Smooth muscle cell (in vitro differentiated cells): ENCODE measurements around the gene CUZD1. TPM values are rescaled to one million over a fixed set of nuclear protein-coding genes. Genes with fewer than 3 reads are reported as not detected.

ENCODE experiments used
- DNase-seq: peaks from one replicate; lab custom pipeline; 2025; ENCODE audit not compliant: unreplicated experiment; lab: John Stamatoyannopoulos, UW
- H2AFZ ChIP-seq: fragments of 200-600 bp; sonication (generic); 2 replicates; pipeline ENCODE4 v1.6.0; 2016; ENCODE audit warnings: antibody characterized with exemption, low read depth, mild to moderate bottlenecking
- H3F3A ChIP-seq: fragments of 200-600 bp; sonication (generic); 2 replicates; pipeline ENCODE4 v1.6.0; 2017; ENCODE audit warnings: antibody characterized with exemption, low read depth
- H3K27ac ChIP-seq: fragments of 200-600 bp; sonication (generic); 2 replicates; pipeline ENCODE4 v1.5.1; 2016; ENCODE audit warnings: low read depth, mild to moderate bottlenecking
- H3K27me3 ChIP-seq: fragments of 200-600 bp; sonication (generic); 2 replicates; pipeline ENCODE4 v1.6.1; 2016; ENCODE audit warnings: low read depth, mild to moderate bottlenecking
- H3K36me3 ChIP-seq: fragments of 200-600 bp; sonication (generic); 2 replicates; pipeline ENCODE4 v1.5.1; 2016; ENCODE audit warnings: low read depth
- H3K4me1 ChIP-seq: fragments of 200-600 bp; sonication (generic); 2 replicates; pipeline ENCODE4 v1.5.1; 2016; ENCODE audit warnings: low read depth
- H3K4me2 ChIP-seq: fragments of 200-600 bp; sonication (generic); 2 replicates; pipeline ENCODE4 v1.6.0; 2016; ENCODE audit warnings: mild to moderate bottlenecking
- H3K4me3 ChIP-seq: fragments of 200-600 bp; sonication (generic); 2 replicates; pipeline ENCODE4 v1.5.1; 2016; ENCODE audit warnings: mild to moderate bottlenecking
- H3K79me2 ChIP-seq: fragments of 200-600 bp; sonication (generic); 2 replicates; pipeline ENCODE4 v1.6.0; 2016; ENCODE audit warnings: low read depth, mild to moderate bottlenecking
- H3K9ac ChIP-seq: fragments of 200-600 bp; sonication (generic); 2 replicates; pipeline ENCODE4 v1.6.0; 2016; ENCODE audit warnings: low read depth
- H3K9me3 ChIP-seq: fragments of 200-600 bp; sonication (generic); replicated peaks from 2 replicates; pipeline ENCODE4 v1.5.1; 2016; ENCODE audit warnings: low read depth
- H4K20me1 ChIP-seq: fragments of 200-600 bp; sonication (generic); 2 replicates; pipeline ENCODE4 v1.6.0; 2016; ENCODE audit warnings: low read depth
- CTCF ChIP-seq: fragments of 200-600 bp; sonication (generic); IDR thresholded peaks from 2 replicates; pipeline ENCODE4 v1.5.1; 2017; ENCODE audit warnings: borderline replicate concordance, mild to moderate bottlenecking, antibody characterized with exemption; ENCODE audit not compliant: insufficient read depth, poor library complexity, severe bottlenecking
- WGBS: methylation state at CpG from one replicate; pipeline ENCODE4 v1.1.7; 2016; ENCODE audit warnings: low lambda C conversion rate; 5-methylcytosine and 5-hydroxymethylcytosine counted together
- polyA plus RNA-seq: library from polyadenylated mRNA; unstranded; fragments of >200 nt; fragmentation: Nextera tagmentation; extraction: Ambion mirVana; gene quantifications from 2 replicates; pipeline ENCODE4 v1.2.1, GENCODE V29; 2016
- total RNA-seq: library from RNA; depleted of rRNA; stranded (reverse); fragments of >200 nt; gene quantifications from 2 replicates; pipeline ENCODE4 v1.2.3, GENCODE V29; 2014

The CUZD1 gene
- total RNA-seq (0.18 and 0.72 TPM in 2 replicates), polyA plus RNA-seq (0.34 TPM in 1 of 2 replicates, not detected in the other)

- H3K4me2 ChIP-seq: no peak within 1 kb of the TSS
- H3K79me2 ChIP-seq: no peaks in the 10 kb centered on the region
- H3K4me1 ChIP-seq: no peaks in the 10 kb centered on the region
- no peaks in the 10 kb centered on the region for H4K20me1 ChIP-seq
- no peaks in the 10 kb centered on the region for H3K9me3 ChIP-seq
- WGBS: 58% methylated on average over 5 of the region's 5 CpGs
- no peaks in the 10 kb centered on the region for H3K27me3 ChIP-seq
- no peaks in the 10 kb centered on the region for H3K36me3 ChIP-seq
- H3K27ac ChIP-seq: no peak within 1 kb of the TSS
- H2AFZ ChIP-seq: no peak within 1 kb of the TSS
- no peak for TF ChIP-seq CTCF
- no peak within 1 kb of the TSS for H3K4me3 ChIP-seq
- H3F3A ChIP-seq: no peaks in the 10 kb centered on the region
- no peak within 1 kb of the TSS for H3K9ac ChIP-seq
- no peak for DNase-seq
Observed at GRCh38 chr10:122845783-122846332, at the start of gene CUZD1. CUZD1 (minus strand) TSS chr10:122845857; CDS start chr10:122845843, 14 bp downstream.

- TF ChIP-seq CTCF: no peak
- H3K27ac ChIP-seq: no peak overlapping the region
- no peak overlapping the region for H3K9ac ChIP-seq
- no peaks in the 10 kb centered on the region for H3F3A ChIP-seq
- no peaks in the 10 kb centered on the region for H3K4me1 ChIP-seq
- no peaks in the 10 kb centered on the region for H4K20me1 ChIP-seq
- no peak overlapping the region for H3K4me3 ChIP-seq
- H2AFZ ChIP-seq: no peak overlapping the region
- H3K4me2 ChIP-seq: no peak overlapping the region
- DNase-seq: no peak
- no peaks in the 10 kb centered on the region for H3K9me3 ChIP-seq
- H3K27me3 ChIP-seq: no peaks in the 10 kb centered on the region
- no peaks in the 10 kb centered on the region for H3K36me3 ChIP-seq
- WGBS: 89% methylated on average over 5 of the region's 5 CpGs
- H3K79me2 ChIP-seq: no peaks in the 10 kb centered on the region
Observed at GRCh38 chr10:122894261-122894944, 48.7 kb upstream of the CUZD1 start.

- H3K27ac ChIP-seq: no peak overlapping the region
- TF ChIP-seq CTCF: no peak
- no peak overlapping the region for H3K4me3 ChIP-seq
- DNase-seq: no peak
- no peak overlapping the region for H3K4me2 ChIP-seq
- H3K27me3 ChIP-seq: peaks cover 17% of the 10 kb centered on the region
- H3K9ac ChIP-seq: no peak overlapping the region
- H3F3A ChIP-seq: no peaks in the 10 kb centered on the region
- no peak overlapping the region for H2AFZ ChIP-seq
- no peaks in the 10 kb centered on the region for H3K4me1 ChIP-seq
- WGBS: 79% methylated on average over 1 of the region's 1 CpG
- no peaks in the 10 kb centered on the region for H4K20me1 ChIP-seq
- no peaks in the 10 kb centered on the region for H3K79me2 ChIP-seq
- no peaks in the 10 kb centered on the region for H3K36me3 ChIP-seq
- H3K9me3 ChIP-seq: no peaks in the 10 kb centered on the region
Observed at GRCh38 chr10:122884166-122884565, 38.5 kb upstream of the CUZD1 start.

- DNase-seq: no peak
- no peak overlapping the region for H2AFZ ChIP-seq
- no peaks in the 10 kb centered on the region for H3F3A ChIP-seq
- H3K9ac ChIP-seq: no peak overlapping the region
- H4K20me1 ChIP-seq: no peaks in the 10 kb centered on the region
- no peak overlapping the region for H3K4me2 ChIP-seq
- H3K4me1 ChIP-seq: no peaks in the 10 kb centered on the region
- H3K27ac ChIP-seq: no peak overlapping the region
- no peaks in the 10 kb centered on the region for H3K9me3 ChIP-seq
- no peaks in the 10 kb centered on the region for H3K79me2 ChIP-seq
- TF ChIP-seq CTCF: no peak
- H3K36me3 ChIP-seq: no peaks in the 10 kb centered on the region
- peaks cover 27% of the 10 kb centered on the region for H3K27me3 ChIP-seq
- H3K4me3 ChIP-seq: no peak overlapping the region
Observed at GRCh38 chr10:122882766-122883165, 37.1 kb upstream of the CUZD1 start.
